Memory B cell (primary cell): ENCODE results near the gene TMEM183A.

ENCODE experiments used
- ATAC-seq: fragments of 150-1000 bp; cut with Tn5 transposase; 2 replicates; pipeline ENCODE4 v1.10.0; 2021; ENCODE audit warnings: low read depth, mild to moderate bottlenecking, moderate library complexity
- DNase-seq, 2 donors: peaks; one replicate each; pipeline ENCODE4 v3.0.0; 2022; ENCODE audit warnings: low spot score in 2 of 2
- H3K27ac Mint-ChIP-seq: one replicate; pipeline ENCODE4 v1.8.0; 2022; ENCODE audit warnings: mild to moderate bottlenecking, moderate library complexity, mixed read lengths
- H3K27me3 Mint-ChIP-seq: one replicate; pipeline ENCODE4 v1.8.0; 2022; ENCODE audit warnings: mixed read lengths
- H3K36me3 Mint-ChIP-seq: one replicate; pipeline ENCODE4 v1.8.0; 2022; ENCODE audit warnings: mild to moderate bottlenecking, mixed read lengths
- H3K4me1 Mint-ChIP-seq: one replicate; pipeline ENCODE4 v1.8.0; 2022; ENCODE audit warnings: mixed read lengths
- H3K4me3 Mint-ChIP-seq: one replicate; pipeline ENCODE4 v1.8.0; 2022; ENCODE audit warnings: mild to moderate bottlenecking, moderate library complexity, mixed read lengths
- H3K9me3 Mint-ChIP-seq: one replicate; pipeline ENCODE4 v1.8.0; 2022; ENCODE audit warnings: mixed read lengths

The TMEM183A gene

GRCh38 chr1:203006948-203007871 is at the start of gene TMEM183A:
Gene TMEM183A (plus strand): TSS chr1:203007374. CDS start chr1:203007466, 92 bp downstream.
- peak; percentile 91 for ATAC-seq
- peaks cover 13% of the 10 kb centered on the region for H3K36me3 Mint-ChIP-seq
- peak within 1 kb of the TSS; percentile 95 for H3K27ac Mint-ChIP-seq

GRCh38 chr1:202957733-202958543 is 49.2 kb upstream of the TMEM183A start, which contains the start of gene ADIPOR1:
Gene ADIPOR1 (minus strand): TSS chr1:202958312. CDS start chr1:202951070, 7,242 bp downstream.
- peak within 1 kb of the TSS; percentile 74 for H3K27ac Mint-ChIP-seq
- ATAC-seq (peak; percentile 96), DNase-seq (peak; percentile 89)
- no peaks in the 10 kb centered on the region for H3K9me3 Mint-ChIP-seq
- peaks cover 18% of the 10 kb centered on the region for H3K4me1 Mint-ChIP-seq
- H3K36me3 Mint-ChIP-seq: peaks cover 11% of the 10 kb centered on the region
- H3K27me3 Mint-ChIP-seq: no peaks in the 10 kb centered on the region
- peak within 1 kb of the TSS; percentile 87 for H3K4me3 Mint-ChIP-seq

More at GRCh38 chr1:203006948-203007871, at the start of gene TMEM183A:
- peaks cover 21% of the 10 kb centered on the region for H3K4me1 Mint-ChIP-seq
- peaks cover 2% of the 10 kb centered on the region for H3K9me3 Mint-ChIP-seq
- peak; percentile 85 to 90 for DNase-seq
- peak within 1 kb of the TSS; percentile 91 for H3K4me3 Mint-ChIP-seq
- H3K27me3 Mint-ChIP-seq: no peaks in the 10 kb centered on the region

GRCh38 chr1:202958544-202959275 is 48.5 kb upstream of the TMEM183A start:
- Mint-ChIP-seq H3K27me3 (no peaks in the 10 kb centered on the region), H3K4me3 (peak overlapping the region; percentile 87), H3K27ac (peak overlapping the region; percentile 74), H3K36me3 (peaks cover 14% of the 10 kb centered on the region), H3K4me1 (peaks cover 18% of the 10 kb centered on the region), H3K9me3 (no peaks in the 10 kb centered on the region)
- ATAC-seq (peak; percentile 5), DNase-seq (no peak)

GRCh38 chr1:202959276-202959620 is 47.9 kb upstream of the TMEM183A start:
- no peak overlapping the region for H3K4me3 Mint-ChIP-seq
- H3K9me3 Mint-ChIP-seq: no peaks in the 10 kb centered on the region
- H3K27ac Mint-ChIP-seq: no peak overlapping the region
- no peaks in the 10 kb centered on the region for H3K27me3 Mint-ChIP-seq
- ATAC-seq: no peak
- H3K4me1 Mint-ChIP-seq: peaks cover 14% of the 10 kb centered on the region
- peaks cover 11% of the 10 kb centered on the region for H3K36me3 Mint-ChIP-seq
- no peak for DNase-seq

GRCh38 chr1:202961220-202961880 is 45.8 kb upstream of the TMEM183A start:
- peak overlapping the region; percentile 41 for H3K27ac Mint-ChIP-seq
- peaks cover 8% of the 10 kb centered on the region for H3K4me1 Mint-ChIP-seq
- H3K4me3 Mint-ChIP-seq: no peak overlapping the region
- H3K36me3 Mint-ChIP-seq: peaks cover 15% of the 10 kb centered on the region
- no peaks in the 10 kb centered on the region for H3K9me3 Mint-ChIP-seq
- no peak for DNase-seq
- H3K27me3 Mint-ChIP-seq: no peaks in the 10 kb centered on the region
- ATAC-seq: no peak

- Mint-ChIP-seq H3K27ac (peak overlapping the region; percentile 76), H3K4me3 (no peak overlapping the region), H3K9me3 (no peaks in the 10 kb centered on the region), H3K27me3 (no peaks in the 10 kb centered on the region), H3K36me3 (peaks cover 15% of the 10 kb centered on the region), H3K4me1 (peaks cover 19% of the 10 kb centered on the region)
- DNase-seq (no peak), ATAC-seq (no peak)
Observed at GRCh38 chr1:202964791-202965410, 42.3 kb upstream of the TMEM183A start.

GRCh38 chr1:202965422-202965821 is 41.8 kb upstream of the TMEM183A start:
- Mint-ChIP-seq H3K27me3 (no peaks in the 10 kb centered on the region), H3K36me3 (peaks cover 15% of the 10 kb centered on the region), H3K9me3 (no peaks in the 10 kb centered on the region), H3K4me3 (no peak overlapping the region), H3K4me1 (peaks cover 19% of the 10 kb centered on the region), H3K27ac (no peak overlapping the region)
- DNase-seq (no peak), ATAC-seq (no peak)

GRCh38 chr1:202966006-202966898 is 40.9 kb upstream of the TMEM183A start:
- H3K27ac Mint-ChIP-seq: peak overlapping the region; percentile 79
- DNase-seq: peak in 1 of 2 donors; percentile 4

GRCh38 chr1:202967684-202968281 is 39.4 kb upstream of the TMEM183A start:
- Mint-ChIP-seq H3K27me3 (no peaks in the 10 kb centered on the region), H3K36me3 (peaks cover 9% of the 10 kb centered on the region), H3K9me3 (no peaks in the 10 kb centered on the region), H3K4me1 (peaks cover 19% of the 10 kb centered on the region), H3K27ac (peak overlapping the region; percentile 90), H3K4me3 (peak overlapping the region; percentile 87)
- peak in 1 of 2 donors; percentile 1 for DNase-seq
- ATAC-seq: no peak

More at GRCh38 chr1:202966006-202966898, 40.9 kb upstream of the TMEM183A start:
- Mint-ChIP-seq H3K27me3 (no peaks in the 10 kb centered on the region), H3K4me3 (peak overlapping the region; percentile 83), H3K36me3 (peaks cover 15% of the 10 kb centered on the region), H3K9me3 (no peaks in the 10 kb centered on the region), H3K4me1 (peaks cover 19% of the 10 kb centered on the region)
- ATAC-seq: no peak

GRCh38 chr1:202968351-202968750 is 38.8 kb upstream of the TMEM183A start:
- peaks cover 19% of the 10 kb centered on the region for H3K4me1 Mint-ChIP-seq
- H3K27ac Mint-ChIP-seq: peak overlapping the region; percentile 90
- ATAC-seq (no peak), DNase-seq (no peak)
- peak overlapping the region; percentile 87 for H3K4me3 Mint-ChIP-seq
- H3K27me3 Mint-ChIP-seq: no peaks in the 10 kb centered on the region
- no peaks in the 10 kb centered on the region for H3K9me3 Mint-ChIP-seq
- H3K36me3 Mint-ChIP-seq: peaks cover 6% of the 10 kb centered on the region

- peak; percentile 84 for ATAC-seq
- Mint-ChIP-seq H3K4me1 (peaks cover 19% of the 10 kb centered on the region), H3K27me3 (no peaks in the 10 kb centered on the region), H3K4me3 (peak overlapping the region; percentile 87), H3K36me3 (peaks cover 3% of the 10 kb centered on the region), H3K27ac (peak overlapping the region; percentile 90), H3K9me3 (no peaks in the 10 kb centered on the region)
- DNase-seq: peak; percentile 41 to 71
Observed at GRCh38 chr1:202968895-202969295, 38.3 kb upstream of the TMEM183A start.

- no peak for DNase-seq
- H3K27ac Mint-ChIP-seq: no peak overlapping the region
- peaks cover 3% of the 10 kb centered on the region for H3K27me3 Mint-ChIP-seq
- H3K9me3 Mint-ChIP-seq: no peaks in the 10 kb centered on the region
- ATAC-seq: no peak
- peaks cover 14% of the 10 kb centered on the region for H3K4me1 Mint-ChIP-seq
- H3K4me3 Mint-ChIP-seq: no peak overlapping the region
- H3K36me3 Mint-ChIP-seq: no peaks in the 10 kb centered on the region
Observed at GRCh38 chr1:202972046-202972445, 35.1 kb upstream of the TMEM183A start.
